Activated CD4-positive, alpha-beta T cell treated with anti-CD3 and anti-CD28 coated beads, Interleukin-2, amount 50 U/mL, for 1 hour (primary cell): ENCODE measurements around the gene PPIL1.
A peak's percentile ranks its signal among the peaks of the same experiment; 100 is the strongest.

Experiments used
- DNase-seq: peaks from one replicate; pipeline ENCODE4 v3.0.0-alpha.2; 2020

The PPIL1 gene

DNA sequence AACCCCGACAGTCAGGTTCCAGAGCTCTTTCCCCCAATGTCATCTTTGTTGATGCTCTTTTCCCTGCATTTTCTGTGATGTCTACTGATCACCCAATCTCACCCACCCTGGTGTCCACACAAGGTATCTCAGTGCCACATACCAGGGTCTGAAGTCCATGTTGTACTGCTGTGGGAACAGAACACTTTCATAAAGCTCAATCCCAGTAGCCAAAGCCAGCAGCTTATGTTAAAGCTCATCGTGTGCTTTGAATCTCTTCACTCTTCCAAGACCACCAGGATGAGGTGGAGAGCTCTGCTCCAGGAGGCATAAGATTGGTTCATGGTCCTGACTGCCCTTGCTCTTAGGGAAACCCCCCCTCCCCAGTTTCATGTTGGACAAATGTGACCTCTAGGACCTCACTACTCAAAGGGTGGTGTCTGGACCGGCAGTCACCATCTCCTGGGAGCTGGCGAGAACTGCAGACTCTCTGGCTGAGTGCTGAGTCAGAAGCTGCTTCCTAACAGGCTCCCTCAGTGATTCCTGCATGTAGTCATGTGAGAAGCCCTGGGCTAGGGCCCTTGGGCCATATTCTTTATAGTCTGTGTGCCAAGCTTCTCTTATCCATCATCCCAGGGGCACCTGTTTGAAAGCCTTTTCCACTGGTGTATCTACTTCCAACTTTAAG, 22.0 kb downstream of the PPIL1 start:
- no peak for DNase-seq

DNA sequence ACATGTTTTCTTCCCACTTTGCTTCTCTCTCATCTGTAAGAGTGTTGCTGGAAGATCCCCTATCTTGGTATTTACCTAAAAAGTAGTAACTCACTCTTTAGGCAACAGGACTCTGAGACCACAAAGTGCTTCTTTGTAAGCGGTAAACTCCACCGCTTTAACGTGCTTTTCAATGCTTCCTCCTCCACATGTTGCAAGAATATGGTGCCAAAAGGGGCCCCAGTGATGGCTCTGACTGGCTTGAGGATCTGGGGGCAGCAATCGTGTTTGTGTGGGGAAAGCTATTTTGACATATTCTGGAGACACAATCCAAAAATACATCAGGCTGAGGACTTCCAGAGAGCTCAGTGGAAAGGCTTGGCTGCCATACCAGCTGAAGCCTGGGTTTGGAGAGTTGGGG, 23.0 kb downstream of the PPIL1 start:
- DNase-seq, result no peak

DNA sequence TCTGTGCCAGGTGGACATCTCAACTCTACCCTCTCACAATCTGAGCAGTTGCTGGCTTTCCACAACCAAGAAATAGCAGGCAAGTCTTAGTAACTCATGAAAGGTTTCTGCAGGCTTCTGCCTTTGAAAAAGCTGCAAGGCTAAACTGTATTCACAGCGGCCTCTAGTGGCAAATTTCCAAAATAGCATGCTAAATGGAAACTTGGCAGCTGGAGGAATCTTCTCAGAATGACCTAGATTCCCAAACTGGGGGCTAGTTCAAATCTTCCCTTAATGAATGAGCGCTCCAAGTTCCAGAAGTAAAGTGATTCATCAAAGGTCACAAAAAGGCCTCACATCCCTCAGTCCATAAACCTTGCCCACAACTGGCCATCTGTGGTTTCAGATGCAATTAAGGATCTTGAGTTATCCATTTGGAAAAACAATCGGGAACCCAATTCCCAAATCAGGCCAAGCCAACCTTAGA, 23.4 kb downstream of the PPIL1 start:
- DNase-seq, result peak; percentile 15

DNA sequence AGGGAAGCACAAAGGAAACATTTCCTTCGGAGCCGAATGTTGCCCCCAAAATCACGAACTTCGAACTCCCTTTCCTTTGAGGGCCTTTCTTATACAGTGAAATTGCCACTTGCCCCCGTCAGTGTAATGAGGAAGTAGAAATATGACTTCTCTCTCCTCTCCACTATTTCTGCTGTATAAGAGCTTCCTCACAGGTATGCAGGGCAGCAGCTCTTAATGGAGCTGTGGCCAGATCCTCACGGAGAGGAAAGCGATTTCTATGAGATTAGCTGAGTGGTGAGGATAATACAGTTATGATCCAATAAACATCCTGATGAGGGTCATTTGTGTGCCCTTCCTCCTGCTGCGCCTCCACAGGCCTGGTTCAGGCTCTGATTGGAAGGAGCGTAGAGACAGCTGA, 24.6 kb downstream of the PPIL1 start:
- DNase-seq, result no peak

DNA sequence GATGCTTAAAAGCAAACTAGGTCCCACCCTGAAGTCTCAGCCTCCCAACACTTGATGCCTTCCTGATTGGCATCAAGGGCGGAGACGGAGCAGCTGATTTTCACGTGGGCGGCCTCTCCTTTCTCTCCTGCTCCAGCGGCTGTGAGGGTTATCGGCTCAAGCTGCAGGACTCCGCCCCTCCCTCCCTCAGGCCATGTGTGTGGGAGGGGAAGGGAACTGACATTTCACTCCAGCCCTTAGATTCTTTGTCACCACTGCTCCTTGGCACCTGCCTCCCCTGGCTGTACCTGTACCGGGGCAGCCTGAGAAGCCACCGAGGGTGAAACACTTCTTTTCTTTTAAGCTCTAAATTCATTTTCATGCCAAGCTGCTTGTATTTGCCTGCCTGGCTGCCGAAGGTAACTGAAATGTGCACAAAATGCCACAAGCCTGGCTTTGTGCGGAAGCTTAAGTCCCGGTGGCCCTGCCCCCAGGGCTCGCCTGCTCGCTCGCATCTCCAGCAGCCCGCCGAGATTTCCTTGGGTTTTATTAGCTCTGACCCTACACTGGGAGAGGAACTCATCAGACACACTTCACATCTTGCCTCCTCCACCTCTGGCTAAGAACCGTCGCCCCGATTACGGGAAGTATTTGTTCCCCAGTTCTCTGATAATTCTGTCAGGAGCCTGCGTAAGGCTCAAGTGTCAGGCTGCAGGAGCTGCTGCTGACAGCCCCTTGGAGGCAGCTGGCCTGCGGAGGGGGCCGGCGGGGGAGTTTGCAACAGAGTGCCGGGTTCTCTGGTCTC, 25.8 kb downstream of the PPIL1 start:
- no peak for DNase-seq

DNA sequence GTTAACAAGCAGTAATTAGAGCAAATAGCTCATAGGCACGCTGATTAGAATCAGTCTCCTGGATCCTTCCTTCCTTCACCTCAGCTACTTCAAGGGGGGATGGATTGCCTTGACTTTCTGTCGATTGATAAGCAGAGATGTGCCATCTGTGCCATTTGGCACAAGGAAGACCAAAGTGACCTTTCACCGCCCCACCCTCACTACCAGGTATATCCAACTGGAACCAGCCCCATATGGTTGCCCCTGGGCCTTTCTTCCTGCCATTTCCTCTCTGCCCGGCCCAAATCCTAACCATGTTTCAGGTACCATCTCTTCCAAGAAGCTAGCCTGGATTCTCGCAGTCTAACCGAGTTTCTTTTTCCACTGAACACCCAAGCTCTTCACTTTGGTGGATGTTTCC, 26.6 kb downstream of the PPIL1 start:
- DNase-seq, result no peak

- no peak for DNase-seq
These were observed 27.5 kb downstream of the PPIL1 start for GRCh38 chr6:36847152-36847551.

DNA sequence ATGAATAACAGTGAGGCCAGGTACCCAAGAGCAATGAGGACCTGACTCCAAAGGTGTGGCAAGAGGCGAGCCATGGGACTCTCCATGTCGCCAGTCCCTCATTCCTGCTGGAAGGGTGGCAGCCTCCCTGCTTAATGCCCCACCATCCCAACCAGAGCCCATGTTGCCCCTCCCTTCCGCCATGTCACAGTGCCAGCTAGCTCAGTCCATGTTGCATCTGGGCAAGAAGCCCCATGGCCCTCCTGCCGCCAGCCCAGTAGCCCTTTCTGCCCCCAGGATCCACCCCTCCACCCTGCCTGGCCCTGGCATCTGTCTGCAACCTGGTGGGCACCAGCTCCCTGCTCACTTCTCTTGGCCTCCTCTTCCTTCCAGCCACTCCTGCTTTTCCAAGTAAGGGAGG, 29.4 kb downstream of the PPIL1 start:
- no peak for DNase-seq

- no peak for DNase-seq
These were observed 30.1 kb downstream of the PPIL1 start for GRCh38 chr6:36844232-36845170.

GRCh38 chr6:36843170-36843569, 31.4 kb downstream of the PPIL1 start:
- no peak for DNase-seq

DNA sequence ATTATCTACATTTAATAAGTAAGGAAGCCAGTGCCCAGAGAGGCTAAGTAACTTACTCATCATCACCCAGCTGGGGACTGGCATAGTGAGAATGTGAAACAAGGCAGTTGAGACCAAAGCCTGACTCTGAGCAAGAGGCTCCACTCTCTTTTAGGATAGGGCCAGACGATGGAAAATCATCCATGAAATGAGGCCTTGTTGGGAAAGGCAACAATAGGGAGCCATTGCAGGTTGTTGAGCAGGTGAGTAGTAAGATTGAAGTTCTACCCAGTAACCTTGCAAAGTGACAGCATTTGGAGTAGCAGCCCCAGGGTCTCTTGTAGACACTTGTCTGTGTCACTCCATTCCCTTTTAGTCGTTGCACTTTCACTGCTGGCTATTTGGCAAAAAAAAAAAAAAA, 32.8 kb downstream of the PPIL1 start:
- no peak for DNase-seq

DNA sequence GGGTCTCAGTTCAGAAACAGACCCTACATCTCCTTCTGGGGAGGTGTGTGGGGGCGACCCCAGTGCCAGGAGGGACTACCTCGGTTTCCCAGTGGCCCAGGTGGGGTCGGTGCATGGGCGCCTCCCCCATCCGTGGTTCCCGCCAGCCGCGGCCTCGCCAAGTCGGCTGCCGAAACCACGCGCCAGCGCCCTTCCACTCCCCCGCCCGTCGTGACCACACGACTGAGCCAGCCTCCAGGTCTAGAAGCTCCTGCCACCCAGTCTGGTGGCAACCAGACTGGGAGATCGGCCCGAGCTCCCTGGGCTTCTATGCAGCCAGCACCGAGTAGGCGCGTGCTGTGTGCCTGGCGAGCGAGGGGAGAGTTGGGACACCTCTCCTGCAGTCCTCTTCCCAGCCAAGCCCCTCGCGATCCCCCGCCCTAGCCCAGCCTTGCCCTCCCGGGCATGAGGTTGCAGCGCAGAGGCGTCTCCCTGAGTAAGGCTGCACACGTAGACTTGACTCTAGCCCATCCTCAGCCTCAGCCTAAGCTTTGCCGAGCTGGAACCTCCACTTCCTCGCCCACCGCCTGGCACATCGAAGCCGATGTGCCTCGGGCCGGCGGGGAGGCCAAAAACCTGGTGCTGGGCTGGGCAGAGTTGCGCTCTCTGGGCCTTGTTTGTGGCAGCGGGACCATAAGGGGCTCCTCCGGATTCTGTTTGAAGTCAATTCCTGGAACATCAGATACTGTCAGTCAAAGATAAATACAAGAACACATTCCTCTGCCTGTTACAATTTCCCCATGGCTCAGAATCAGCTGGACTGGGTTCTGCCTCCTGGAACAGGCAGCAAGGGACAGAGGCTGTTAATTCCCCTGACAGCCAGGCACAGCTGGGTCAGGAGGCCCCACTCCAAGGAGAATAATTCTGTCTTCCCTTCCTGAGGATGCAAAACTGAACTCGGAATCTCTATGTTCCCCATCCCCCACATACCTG, 33.9 kb downstream of the PPIL1 start:
- peak; percentile 38 for DNase-seq

DNA sequence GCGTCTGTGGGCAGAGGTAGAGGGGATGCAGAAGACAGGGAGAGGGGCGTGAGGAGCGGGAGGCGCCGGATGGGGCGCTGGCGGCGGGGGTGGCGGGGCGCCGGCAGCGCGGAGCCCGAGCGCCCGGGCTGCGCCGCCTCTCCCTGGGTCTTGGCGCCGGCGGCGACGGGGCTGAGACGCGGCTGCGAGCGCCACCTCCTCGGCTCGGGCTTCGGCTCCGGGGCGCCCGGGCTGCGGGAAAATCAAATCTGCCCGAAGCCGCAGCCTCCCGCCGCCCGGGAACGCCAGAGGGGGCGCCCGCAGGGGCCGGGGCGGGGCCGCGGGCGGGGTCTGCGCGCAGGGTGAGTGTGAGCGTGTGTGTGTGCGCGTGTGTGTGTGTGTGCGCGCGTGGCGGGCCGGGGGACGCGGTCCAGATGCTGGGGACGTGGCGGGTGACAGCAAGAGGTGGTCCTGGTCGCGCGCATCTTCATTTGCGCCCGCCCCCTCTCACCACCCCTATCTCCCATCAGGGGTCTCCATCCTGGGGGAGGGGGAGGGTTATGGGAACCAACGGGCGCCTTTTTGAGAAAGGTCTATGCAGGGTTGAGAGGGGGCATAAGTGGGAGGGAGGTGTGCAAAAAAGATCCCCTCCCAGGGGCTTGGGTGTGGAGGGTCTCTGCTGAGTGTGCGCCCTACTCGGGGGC, 34.7 kb downstream of the PPIL1 start:
- peak; percentile 49 for DNase-seq

DNA sequence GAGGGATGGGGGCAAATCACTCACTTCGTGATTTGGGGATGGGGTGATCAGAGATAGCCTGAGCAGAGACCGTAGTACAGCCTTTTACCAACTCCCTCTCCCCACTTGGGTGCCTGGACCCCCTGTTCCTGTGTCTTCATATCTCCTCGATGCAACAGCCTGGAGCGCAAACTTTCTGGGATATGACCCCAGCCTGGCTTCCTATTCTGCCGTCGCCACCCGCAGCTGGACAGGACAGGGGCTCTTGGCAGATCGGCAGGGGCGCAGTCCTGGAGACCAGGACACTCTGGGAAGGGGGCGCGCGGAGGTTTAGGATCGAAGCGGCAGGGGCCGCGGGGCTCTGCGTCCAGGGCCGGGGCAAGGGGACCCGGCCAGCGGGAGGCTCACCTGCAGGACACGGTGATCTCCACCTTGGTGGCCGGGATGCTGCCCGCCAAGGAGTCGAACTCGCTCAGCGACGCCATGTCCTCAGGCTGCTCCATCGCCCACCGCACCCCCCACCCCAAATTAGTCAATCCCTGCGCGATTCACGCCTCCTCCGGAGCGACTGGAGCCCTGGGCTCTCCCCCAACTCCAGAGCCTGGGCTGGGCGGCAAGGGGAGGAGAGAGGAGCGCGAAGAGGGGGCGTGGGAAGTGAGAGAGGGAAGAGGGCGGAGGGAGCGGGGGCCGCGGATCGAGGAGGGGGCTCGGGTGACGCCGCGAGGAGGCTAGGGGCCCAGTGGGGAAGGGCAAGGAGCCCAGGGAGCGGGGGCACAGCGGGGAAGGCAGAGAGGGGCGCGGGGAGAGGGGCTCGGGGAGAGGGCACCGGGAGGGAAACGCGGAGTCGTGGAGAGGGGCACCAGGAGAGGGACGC, 35.5 kb downstream of the PPIL1 start, which contains the start of gene CPNE5:
TSS of gene CPNE5 (minus strand) at position 549 of the 853 bp plus-strand sequence. CDS start at position 482, 67 bp downstream.
- DNase-seq, result no peak

DNA sequence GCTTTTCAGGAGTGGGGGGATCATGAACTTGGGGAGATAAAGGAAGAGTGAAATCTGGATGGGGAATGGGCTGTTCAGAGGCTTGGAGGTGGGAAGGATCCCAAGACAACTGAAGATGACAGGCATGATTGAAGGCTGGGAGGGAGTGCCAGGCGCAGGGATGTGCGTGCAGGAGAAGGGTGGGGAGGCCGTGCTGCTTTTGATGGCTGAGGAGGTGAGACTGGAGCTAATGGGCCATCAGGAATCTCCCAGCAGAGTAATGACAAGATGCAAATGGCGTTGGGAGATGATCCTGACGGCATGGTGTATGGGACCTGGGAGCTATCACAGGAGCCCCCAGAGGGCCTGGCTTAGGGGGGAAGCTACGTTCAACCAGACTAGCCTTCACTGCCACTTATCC, 36.9 kb downstream of the PPIL1 start:
- DNase-seq, result no peak

DNA sequence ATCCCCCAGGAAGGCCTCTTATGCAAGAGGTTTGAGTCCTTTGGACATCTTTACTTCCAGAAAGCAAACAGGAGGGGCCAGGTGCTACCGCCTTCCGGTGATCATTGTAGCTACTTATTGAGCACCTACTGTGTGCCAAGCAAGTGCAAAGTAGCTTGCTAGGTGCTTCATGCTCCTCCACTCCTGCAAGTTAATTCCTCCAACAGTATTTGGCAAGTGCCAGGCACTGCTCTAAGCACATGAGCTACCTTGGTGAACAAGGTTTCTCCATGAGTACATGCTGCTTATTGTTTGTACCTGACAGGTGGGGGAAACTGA, 37.6 kb downstream of the PPIL1 start:
- DNase-seq, result no peak

DNA sequence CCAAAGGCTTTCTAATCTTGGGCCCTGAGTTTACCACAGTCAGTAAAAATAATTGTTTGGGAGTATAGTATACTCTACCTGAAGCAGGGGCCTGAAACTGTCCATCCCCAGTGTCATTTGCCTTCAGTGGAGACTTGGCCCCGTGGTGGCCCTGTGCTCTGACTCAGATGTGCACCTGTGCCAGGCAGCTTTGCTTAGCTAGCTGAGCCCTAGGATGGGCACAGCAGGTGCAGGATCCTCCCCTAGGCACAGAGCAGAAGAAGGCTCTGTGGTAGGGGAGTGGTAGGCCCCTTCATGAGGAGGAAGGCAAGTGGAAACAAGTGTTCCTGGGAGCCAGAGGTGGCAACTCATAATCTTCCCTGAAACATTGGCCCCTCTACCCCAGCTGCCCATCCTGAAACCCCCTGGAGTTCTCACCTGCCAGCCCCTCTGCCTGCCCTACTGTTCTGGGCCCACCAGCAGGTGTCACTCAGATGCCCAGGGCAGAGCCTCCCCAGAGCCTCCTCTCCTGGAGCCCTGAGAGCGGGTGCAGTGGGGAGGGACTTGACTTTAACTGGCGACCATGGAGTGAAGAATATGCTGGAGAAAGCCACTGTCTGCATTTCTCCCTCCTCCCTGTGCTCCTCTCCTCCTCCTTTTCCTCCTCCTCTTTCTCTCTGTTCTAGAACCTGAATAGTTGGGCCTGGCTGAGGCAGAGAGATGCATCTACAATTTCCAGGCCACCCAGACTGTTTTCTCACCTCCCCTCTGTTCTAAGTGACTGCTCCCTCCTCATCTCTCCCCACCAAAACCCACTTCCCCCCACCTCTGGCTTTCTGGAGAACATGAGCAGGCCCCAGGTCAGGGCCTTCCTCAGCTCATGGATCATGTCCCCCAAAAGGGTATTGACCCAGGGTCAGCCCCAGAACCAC, 38.2 kb downstream of the PPIL1 start:
- no peak for DNase-seq

GRCh38 chr6:36834576-36835341, 39.8 kb downstream of the PPIL1 start:
- DNase-seq, result no peak
